MM.1S (cell line): ENCODE data around the gene TGFB2.
A peak's percentile ranks its signal among the peaks of the same experiment; 100 is the strongest.

ENCODE experiments used
- DNase-seq: peaks from one replicate; pipeline ENCODE4 v3.0.0-alpha.2; 2015
- H2AFZ ChIP-seq: fragments of 300-600 bp; sonication (generic); 2 replicates; pipeline ENCODE4 v1.6.0; 2016; ENCODE audit warnings: antibody characterized with exemption, low read length
- H3F3A ChIP-seq: fragments of 300-600 bp; sonication (generic); 2 replicates; pipeline ENCODE4 v1.6.1; 2016; ENCODE audit warnings: mild to moderate bottlenecking, antibody characterized with exemption, low read length, moderate library complexity, mixed read lengths; ENCODE audit not compliant: insufficient read depth
- H3K27ac ChIP-seq: fragments of 300-600 bp; sonication (generic); 2 replicates; pipeline ENCODE4 v1.5.1; 2016; ENCODE audit warnings: mild to moderate bottlenecking, low read length
- H3K27me3 ChIP-seq: fragments of 300-600 bp; sonication (generic); replicated peaks from 2 replicates; pipeline ENCODE4 v1.6.0; 2016; ENCODE audit warnings: low read length; ENCODE audit not compliant: insufficient read depth
- H3K36me3 ChIP-seq: fragments of 300-600 bp; sonication (generic); replicated peaks from 2 replicates; pipeline ENCODE4 v1.6.1; 2016; ENCODE audit warnings: mild to moderate bottlenecking, low read length, mixed read lengths; ENCODE audit not compliant: insufficient read depth
- H3K4me1 ChIP-seq: fragments of 300-600 bp; sonication (generic); 2 replicates; pipeline ENCODE4 v1.6.1; 2016; ENCODE audit warnings: low read length, mixed read lengths
- H3K4me2 ChIP-seq: fragments of 300-600 bp; sonication (generic); 2 replicates; pipeline ENCODE4 v1.6.0; 2016; ENCODE audit warnings: low read depth, low read length
- H3K4me3 ChIP-seq: fragments of 300-600 bp; sonication (generic); 2 replicates; pipeline ENCODE4 v1.5.1; 2016; ENCODE audit warnings: low read length, mixed read lengths
- H3K79me2 ChIP-seq: fragments of 300-600 bp; sonication (generic); 2 replicates; pipeline ENCODE4 v1.6.1; 2016; ENCODE audit warnings: mixed run types, low read length, mixed read lengths
- H3K9ac ChIP-seq: fragments of 300-600 bp; sonication (generic); 2 replicates; pipeline ENCODE4 v1.6.1; 2016; ENCODE audit warnings: low read length, mixed read lengths
- H3K9me2 ChIP-seq: fragments of 300-600 bp; sonication (generic); replicated peaks from 2 replicates; pipeline ENCODE4 v1.6.1; 2016; ENCODE audit warnings: mild to moderate bottlenecking, low read length, mixed read lengths; ENCODE audit not compliant: insufficient read depth
- H3K9me3 ChIP-seq: fragments of 300-600 bp; sonication (generic); replicated peaks from 2 replicates; pipeline ENCODE4 v1.6.1; 2016; ENCODE audit warnings: mild to moderate bottlenecking, low read length, mixed read lengths; ENCODE audit not compliant: insufficient read depth
- H4K20me1 ChIP-seq: fragments of 300-600 bp; sonication (generic); 2 replicates; pipeline ENCODE4 v1.6.1; 2016; ENCODE audit warnings: mild to moderate bottlenecking, low read length, moderate library complexity, mixed read lengths; ENCODE audit not compliant: insufficient read depth
- EZH2 ChIP-seq: fragments of 300-600 bp; sonication (generic); optimal IDR thresholded peaks from 2 replicates; pipeline ENCODE3; 2017; ENCODE audit warnings: low read depth, mild to moderate bottlenecking, antibody characterized with exemption, low read length, mixed read lengths
- EZH2phosphoT487 ChIP-seq: fragments of 300-600 bp; sonication (generic); IDR thresholded peaks from 2 replicates; pipeline ENCODE4 v1.6.1; 2018; ENCODE audit warnings: antibody characterized with exemption, low read length
- TF ChIP-seq, protein P1 (sequence below): fragments of 300-600 bp; sonication (generic); IDR thresholded peaks from 2 replicates; pipeline ENCODE4 v1.5.1; 2016; ENCODE audit warnings: antibody characterized with exemption, low read length, mixed read lengths

The TGFB2 gene

DNA sequence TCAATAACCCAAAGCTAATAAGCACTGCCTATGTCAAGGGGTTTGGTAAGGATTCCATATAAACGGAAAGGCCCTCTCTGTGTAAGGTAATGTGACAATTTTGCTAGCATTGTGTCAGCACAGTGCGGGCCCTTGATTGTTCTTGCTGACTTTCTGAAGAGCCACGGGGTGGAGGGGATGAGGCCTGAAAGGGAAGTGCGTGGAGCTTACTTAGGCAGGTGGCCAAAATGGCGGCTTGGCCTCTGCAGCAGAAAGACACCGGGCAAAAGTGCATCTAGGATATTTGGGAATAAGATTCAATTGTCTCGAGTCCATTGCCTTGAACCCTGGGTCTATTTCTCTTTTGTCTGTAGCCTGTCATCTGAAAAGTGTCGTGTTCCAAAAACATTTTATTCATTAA, 114.3 kb downstream of the TGFB2 start:
- Histone ChIP-seq H3K27me3 (no peaks in the 10 kb centered on the region), H3K4me3 (peak overlapping the region; percentile 33; the same call in 1 of the 2 replicates), H3K9me3 (no peaks in the 10 kb centered on the region), H4K20me1 (no peaks in the 10 kb centered on the region), H3K36me3 (no peaks in the 10 kb centered on the region), H3K9ac (peak overlapping the region; percentile 57), H2AFZ (peak overlapping the region; percentile 28), H3K4me2 (peak overlapping the region; percentile 70), H3K79me2 (no peaks in the 10 kb centered on the region), H3F3A (peaks cover 39% of the 10 kb centered on the region), H3K27ac (peak overlapping the region; percentile 95), H3K4me1 (peaks cover 66% of the 10 kb centered on the region), H3K9me2 (no peaks in the 10 kb centered on the region)
- TF ChIP-seq, protein P1, sequence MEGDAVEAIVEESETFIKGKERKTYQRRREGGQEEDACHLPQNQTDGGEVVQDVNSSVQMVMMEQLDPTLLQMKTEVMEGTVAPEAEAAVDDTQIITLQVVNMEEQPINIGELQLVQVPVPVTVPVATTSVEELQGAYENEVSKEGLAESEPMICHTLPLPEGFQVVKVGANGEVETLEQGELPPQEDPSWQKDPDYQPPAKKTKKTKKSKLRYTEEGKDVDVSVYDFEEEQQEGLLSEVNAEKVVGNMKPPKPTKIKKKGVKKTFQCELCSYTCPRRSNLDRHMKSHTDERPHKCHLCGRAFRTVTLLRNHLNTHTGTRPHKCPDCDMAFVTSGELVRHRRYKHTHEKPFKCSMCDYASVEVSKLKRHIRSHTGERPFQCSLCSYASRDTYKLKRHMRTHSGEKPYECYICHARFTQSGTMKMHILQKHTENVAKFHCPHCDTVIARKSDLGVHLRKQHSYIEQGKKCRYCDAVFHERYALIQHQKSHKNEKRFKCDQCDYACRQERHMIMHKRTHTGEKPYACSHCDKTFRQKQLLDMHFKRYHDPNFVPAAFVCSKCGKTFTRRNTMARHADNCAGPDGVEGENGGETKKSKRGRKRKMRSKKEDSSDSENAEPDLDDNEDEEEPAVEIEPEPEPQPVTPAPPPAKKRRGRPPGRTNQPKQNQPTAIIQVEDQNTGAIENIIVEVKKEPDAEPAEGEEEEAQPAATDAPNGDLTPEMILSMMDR, result no peak
- TF ChIP-seq EZH2phosphoT487, result no peak
- TF ChIP-seq EZH2, result no peak
- no peak for DNase-seq

- no peaks in the 10 kb centered on the region for H3K9me2 ChIP-seq
- no peaks in the 10 kb centered on the region for H3K36me3 ChIP-seq
- peak overlapping the region; percentile 28 for H2AFZ ChIP-seq
- TF ChIP-seq, protein P1, result no peak
- TF ChIP-seq EZH2phosphoT487 (no peak), EZH2 (no peak)
- peak overlapping the region; percentile 33 for H3K4me3 ChIP-seq
- H3F3A ChIP-seq, result peaks cover 35% of the 10 kb centered on the region
- peak overlapping the region; percentile 70 for H3K4me2 ChIP-seq
- H3K9me3 ChIP-seq, result no peaks in the 10 kb centered on the region
- no peaks in the 10 kb centered on the region for H3K27me3 ChIP-seq
- H3K9ac ChIP-seq, result peak overlapping the region; percentile 57
- peaks cover 61% of the 10 kb centered on the region for H3K4me1 ChIP-seq
- DNase-seq, result peak; percentile 95
- H3K27ac ChIP-seq, result peak overlapping the region; percentile 95
- H4K20me1 ChIP-seq, result no peaks in the 10 kb centered on the region
- no peaks in the 10 kb centered on the region for H3K79me2 ChIP-seq
Measured at GRCh38 chr1:218459878-218460711, 115.0 kb downstream of the TGFB2 start.

- no peak overlapping the region for H3K4me3 ChIP-seq
- no peaks in the 10 kb centered on the region for H4K20me1 ChIP-seq
- H3K27ac ChIP-seq, result peak overlapping the region; percentile 95; the same call in 1 of the 2 replicates
- H3F3A ChIP-seq, result peaks cover 34% of the 10 kb centered on the region
- H3K79me2 ChIP-seq, result no peaks in the 10 kb centered on the region
- H2AFZ ChIP-seq, result no peak overlapping the region
- no peaks in the 10 kb centered on the region for H3K9me3 ChIP-seq
- no peaks in the 10 kb centered on the region for H3K27me3 ChIP-seq
- H3K4me2 ChIP-seq, result peak overlapping the region; percentile 70
- H3K9ac ChIP-seq, result no peak overlapping the region
- H3K9me2 ChIP-seq, result no peaks in the 10 kb centered on the region
- H3K4me1 ChIP-seq, result peaks cover 51% of the 10 kb centered on the region
- no peaks in the 10 kb centered on the region for H3K36me3 ChIP-seq
- TF ChIP-seq EZH2 (no peak), EZH2phosphoT487 (no peak)
- TF ChIP-seq, protein P1, result no peak
- no peak for DNase-seq
Measured at GRCh38 chr1:218461351-218461750, 116.2 kb downstream of the TGFB2 start.
